SHP77 treated with DMSO at 0.1 percent for 48 hours (cell line): ENCODE measurements around the gene ANLN.
A peak's percentile ranks its signal among the peaks of the same experiment; 100 is the strongest.
"Not testable (repeated sequence)": the region's sequence is repeated elsewhere in the genome, so short reads cannot be mapped to it uniquely, and the experiment has no call there.

ENCODE experiments used
- DNase-seq: peaks from one replicate; lab custom pipeline; 2025; lab: John Stamatoyannopoulos, UW

The ANLN gene

DNA sequence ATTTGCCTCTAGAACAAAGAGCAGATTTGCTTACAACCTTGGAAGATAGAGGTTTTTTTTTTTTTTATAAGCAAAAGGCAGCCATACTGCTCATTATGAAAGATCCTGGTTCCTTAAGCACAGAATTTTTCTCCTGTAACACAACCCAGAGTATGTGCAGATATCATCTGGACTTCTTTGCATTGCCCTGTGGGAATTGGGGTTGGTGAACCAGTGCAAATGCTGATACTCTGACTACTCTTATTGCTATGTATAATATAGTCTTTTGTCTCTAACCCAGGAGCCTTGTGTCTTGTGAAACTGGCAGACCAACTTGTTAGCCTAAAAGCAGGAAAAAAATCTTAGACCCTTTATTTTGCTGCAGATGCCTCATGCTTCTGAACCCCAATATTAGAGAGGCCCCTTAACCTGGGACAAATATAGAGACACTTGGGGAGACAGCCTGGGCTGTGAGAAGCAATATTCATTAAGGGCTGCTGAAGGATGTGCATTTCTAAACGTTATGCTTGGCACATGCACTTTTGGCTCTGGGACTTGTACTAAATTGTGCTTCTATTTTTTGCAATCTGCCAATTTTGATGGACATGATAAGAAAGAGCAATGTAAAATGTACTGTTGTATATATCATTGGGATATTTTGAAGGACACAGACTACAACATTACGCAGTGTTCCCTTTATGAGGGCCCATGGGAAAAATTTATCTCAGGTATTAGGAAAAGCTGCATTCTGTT, 78.9 kb downstream of the ANLN start:
- no peak for DNase-seq

DNA sequence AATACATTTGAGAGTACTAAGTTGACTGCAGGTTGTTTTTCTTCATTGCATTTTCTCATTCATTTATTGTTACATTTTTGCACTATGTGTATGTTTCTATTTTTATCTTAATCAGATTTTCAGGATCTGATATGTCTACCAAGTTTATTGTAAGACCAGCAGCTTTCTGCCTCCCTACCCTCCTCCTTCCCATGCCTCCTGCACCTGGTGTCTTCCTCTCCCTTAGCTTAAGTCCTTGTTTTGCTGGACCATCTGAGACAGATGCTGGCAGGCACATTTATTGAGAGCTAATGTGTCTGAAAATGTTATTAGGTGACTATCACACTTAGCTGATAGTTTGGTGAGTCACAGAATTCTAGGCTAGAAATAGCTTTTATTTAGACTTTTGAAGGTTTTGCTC, 79.6 kb downstream of the ANLN start:
- DNase-seq = no peak

DNA sequence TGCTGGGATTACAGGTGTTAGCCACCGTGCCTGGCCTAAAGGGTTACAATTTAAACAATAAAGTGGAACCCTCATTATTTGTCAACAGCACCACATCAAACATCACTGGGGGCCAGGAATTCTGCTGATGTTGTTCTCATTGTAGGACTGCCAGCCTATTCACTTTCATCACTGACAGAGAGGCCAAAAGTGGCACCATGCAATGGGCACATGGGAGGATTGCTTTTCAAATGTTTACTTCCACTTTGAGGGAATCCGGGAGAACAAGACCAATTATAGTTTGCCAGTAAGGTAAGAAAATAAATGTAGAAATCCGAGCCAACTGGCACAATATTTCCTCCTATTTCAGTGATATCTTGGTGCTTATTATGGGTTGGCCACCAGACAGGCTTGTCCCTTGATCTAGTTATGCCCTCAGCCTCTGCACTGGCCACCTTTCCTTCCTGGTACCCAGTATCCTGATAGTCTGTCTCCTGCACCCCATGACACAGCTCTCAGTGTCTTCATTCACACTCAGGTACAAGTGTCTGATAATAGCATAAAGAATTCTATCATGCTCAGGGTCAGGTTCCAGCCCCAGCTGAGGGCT, 82.6 kb downstream of the ANLN start:
- no peak for DNase-seq

DNA sequence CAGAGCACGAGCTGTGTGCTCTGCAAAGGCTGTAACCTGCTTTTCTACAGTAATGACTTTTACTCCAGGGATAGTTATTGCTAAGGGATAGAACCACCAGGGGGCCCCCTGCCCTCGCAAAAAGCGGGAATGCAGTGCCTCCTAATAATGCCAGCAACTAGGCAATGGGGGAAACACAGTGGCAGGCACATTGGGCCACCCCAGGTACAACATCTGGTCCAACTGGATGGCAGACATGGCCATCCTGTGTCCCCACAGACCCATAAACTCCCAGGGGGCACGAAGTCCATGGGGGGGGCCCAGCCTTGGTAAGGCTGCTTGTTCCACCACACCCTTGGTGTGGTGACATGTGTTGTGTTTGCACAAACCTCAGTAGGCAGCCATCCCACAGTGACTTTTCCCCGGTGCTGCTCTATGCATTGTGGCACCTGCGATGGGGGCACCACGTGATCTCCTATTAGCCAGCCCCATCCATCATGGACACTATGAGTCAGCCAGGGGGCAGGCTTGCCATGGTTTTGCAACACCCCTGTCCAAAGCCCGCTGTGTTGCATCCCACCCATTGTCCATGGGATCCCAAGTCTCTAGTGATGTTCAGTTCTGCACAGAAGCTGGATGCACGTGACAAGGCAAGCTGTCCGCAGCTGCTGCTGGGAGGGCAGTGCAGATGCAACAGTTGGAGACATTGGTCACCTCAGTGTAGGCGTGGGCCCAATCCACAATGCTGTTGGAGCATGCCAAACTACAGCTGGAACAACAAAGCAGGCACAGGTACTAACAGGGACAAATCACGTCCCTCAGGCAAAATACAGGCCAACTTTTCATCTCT, 84.0 kb downstream of the ANLN start:
- peak; percentile 82 for DNase-seq

DNA sequence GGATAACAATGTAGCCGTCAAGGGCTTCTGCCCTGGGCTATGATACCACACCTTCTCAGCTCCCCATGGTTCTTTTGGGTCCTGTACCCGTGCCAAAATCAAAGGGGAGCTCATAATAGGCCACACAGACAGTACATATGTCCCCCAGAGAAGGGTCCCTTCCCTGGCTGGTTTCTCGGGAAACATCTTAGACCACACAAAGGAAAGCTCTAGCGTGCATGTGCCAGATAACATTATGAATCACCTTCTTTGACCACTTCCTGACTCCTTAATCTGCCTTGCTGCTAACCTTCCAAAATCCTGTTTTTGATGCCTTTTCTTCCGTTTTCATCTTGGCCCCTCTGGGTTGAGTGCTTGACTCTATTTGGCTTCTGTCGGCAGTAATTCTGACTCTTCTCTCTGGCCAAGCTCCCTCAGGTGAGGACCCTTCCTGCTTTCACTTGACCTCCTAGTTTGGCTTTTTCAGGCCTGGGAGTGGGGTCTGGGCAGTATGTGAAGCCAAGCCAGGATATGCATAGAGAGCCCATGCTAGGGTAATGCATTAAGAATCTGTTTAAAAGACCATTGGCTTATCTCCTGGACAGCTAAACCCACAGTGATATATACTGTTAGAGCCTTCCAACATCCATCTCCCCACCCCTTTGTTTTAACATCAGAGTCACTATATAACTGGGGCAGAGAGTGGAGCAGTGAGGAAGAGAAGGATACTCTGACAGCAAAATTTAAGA, 84.8 kb downstream of the ANLN start:
- no peak for DNase-seq

DNA sequence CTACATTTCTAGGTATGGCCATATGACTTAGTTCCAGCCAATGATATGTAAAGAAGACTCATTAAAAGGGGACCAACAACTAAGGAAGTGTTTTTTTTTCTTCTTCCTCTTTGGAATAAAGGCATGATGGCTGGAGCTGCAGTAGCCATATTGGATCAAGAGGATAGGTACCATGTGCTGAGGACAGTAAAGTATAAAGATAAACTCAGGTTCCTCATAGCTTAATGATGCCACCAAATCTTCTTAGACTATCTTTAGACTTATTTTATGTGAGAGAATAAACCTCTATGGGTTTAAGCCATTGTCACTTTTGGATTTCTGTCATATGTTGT, 85.3 kb downstream of the ANLN start:
- DNase-seq = no peak

DNA sequence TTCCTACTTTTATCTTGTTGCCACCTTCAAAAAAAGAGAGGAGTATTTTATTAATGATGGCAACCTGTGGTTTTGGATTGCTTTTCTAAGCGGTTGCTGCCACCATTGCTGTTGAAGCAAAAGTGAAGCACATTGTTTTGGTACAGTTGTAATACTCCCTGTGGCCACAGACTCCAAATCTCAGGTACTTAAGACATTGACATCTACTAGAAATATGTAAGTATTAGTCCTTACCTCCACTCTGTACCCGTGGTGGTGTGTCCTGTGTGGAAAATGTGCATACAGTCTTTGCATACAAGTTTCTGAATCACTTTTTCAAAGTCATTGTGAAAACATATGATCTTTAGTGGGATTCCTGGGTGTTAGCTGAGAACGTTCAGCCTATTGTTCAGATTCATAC, 85.7 kb downstream of the ANLN start:
- DNase-seq = no peak

DNA sequence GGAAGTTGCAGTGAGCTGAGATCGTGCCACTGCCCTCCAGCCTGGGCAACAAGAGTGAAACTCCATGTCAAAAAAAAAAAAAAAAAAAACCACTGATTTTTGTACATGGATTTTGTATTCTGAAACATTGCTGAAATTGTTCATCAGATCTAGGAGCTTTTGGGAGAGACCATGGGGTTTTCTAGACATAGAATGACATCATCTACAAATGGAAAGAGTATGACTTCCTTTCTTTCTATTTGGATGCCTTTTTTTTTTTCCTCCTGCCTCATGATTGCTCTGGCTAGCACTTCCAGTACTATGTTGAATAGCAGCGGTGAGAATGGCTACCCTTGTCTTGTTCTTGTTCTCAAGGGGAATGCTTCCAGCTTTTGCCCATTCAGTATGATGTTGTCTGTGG, 89.1 kb downstream of the ANLN start:
- no peak for DNase-seq

DNA sequence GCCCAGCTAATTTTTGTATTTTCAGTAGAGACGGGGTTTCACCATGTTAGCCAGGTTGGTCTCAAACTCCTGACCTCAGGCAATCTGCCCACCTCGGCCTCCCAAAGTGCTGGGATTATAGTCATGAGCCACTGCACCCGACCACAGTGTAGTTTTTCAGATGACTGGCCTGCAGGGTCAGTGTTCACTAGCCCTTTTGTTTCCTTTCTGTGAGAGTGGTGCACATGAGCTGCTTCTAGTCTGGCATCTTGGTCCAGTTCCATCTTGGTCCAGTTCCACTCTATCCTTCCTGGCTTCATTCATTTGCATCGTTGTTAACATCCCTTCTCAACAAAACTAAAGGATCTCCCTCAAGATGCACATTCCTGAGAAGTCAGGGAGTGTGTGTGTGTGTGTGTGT, 94.2 kb downstream of the ANLN start:
- DNase-seq = not testable (repeated sequence)

DNA sequence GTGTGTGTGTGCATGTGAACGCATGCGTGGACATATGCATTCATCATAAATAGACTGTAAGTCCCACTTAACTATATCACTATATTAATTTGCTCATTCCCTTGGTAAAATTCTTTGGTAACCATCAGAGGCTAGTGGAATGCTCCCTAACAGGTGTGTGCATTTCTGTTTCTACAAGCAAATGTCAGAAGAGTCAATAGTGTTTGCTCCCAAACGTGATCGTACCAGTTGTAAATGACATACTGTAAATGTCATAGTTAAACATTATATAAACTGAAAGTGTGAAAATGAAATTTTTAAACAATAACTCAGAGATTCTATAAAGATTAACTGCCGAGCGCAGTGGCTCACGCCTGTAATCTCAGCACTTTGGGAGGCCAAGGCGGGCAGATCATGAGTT, 94.6 kb downstream of the ANLN start:
- DNase-seq = no peak

DNA sequence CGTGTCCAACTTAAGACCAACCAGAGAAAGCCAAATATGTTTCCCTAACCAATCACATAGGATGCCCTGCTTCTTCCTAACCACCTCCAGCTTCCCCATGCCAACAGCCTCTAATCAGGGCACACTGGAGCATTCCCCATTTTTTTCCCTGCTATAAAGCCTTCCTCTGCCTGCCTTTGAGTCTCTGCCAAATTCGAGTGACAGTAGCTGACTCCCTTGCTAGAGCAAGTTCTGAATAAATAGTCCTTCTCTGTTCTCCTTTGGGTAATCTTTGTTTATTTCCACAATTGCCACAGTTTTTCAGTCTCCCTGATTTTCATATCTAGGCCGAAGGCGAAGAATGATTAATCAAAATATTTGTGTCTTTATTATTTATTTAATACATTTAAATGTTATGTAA, 96.7 kb downstream of the ANLN start:
- DNase-seq = no peak

DNA sequence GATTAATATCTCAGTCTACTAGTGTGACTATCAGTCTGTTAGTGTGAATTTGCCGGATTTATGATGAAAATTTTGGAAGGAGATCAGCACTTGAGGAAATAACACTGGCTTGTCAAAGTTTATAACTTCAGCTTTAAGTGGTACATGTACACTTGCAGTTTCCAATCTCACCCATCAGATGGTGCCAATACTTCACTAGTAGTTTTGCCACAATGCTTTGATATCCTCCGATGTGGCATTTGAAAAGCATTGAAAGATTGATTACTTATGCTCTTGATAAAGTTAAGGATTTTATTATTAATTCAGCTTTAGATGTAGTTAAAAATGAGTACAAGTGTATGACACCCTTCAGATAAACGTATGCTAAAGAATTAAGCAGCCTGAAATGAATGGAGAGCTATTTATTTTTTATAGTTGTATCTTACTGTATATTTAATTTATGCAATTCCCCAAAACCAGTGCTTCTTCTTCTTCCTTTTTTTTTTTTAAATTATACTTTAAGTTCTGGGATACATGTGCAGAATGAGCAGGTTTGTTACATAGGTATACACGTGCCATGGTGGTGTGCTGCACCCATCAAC, 98.2 kb downstream of the ANLN start:
- peak; percentile 63 for DNase-seq

DNA sequence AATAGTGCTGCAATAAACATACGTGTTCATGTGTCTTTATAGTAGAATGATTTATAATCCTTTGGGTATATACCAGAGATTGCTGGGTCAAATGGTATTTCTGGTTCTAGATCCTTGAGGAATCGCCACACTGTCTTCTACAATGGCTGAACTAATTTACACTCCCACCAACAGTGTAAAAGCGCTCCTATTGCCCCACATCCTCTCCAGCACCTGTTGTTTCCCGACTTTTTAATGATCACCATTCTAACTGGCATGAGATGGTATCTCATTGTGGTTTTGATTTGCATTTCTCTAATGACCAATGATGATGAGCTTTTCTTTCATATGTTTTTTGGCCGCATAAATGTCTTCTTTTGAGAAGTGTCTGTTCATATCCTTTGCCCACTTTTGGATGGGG, 99.0 kb downstream of the ANLN start:
- DNase-seq = not testable (repeated sequence)

DNA sequence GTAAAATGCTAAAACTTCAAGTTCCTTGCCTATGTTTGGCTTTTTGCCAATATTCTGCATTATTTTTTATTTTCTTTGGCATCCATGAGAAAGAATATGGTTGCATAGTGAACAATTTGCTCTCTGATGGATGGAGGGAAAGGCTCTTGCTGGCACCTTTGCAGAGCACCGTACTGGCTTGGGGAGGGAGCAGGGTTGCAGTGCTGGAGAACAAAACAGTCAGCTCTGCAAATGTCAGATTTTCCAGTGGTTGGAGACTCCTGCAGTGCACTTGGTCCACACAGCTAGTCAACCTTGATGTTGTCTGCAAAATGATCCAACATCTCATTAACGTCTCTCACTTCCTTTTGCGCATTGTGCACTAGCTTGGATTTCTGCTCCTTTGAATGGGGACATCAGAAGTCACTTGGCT, 100.8 kb downstream of the ANLN start:
- DNase-seq = no peak

DNA sequence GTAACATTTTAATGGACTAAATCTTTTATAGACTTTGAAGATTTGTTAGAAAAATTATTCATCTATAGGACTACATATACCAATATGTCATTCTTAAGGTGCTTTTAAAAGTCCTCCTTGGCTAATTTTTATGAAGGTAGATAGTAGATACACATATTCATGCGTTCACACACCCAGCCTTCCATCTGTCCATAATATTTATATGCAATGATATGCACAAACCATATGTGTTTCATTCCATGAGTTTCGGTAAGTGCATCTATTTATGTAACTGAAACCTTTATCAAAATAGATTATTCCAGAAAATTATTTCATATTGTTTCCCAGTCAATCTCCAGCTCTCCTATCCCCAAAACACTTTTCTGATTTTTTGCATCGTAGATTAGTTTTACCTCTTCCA, 101.7 kb downstream of the ANLN start:
- no peak for DNase-seq

DNA sequence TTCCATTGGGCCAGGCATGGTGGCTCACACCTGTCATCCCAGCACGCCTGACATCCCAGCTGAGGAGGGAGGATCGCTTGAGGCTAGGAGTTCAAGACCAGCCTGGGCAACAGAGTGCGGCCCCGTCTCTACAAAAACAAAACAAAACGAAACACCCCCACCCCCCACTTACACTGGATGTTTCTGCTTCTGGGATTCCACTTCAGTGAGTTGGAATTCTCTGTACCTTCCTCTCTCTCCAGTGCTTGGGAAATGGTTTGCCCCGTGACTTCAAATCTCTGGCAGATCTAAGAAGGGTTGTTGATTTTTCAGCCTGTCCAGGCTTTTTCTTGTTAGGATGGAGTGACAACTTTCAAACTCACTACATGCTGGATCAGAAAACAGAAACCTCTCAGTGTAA, 106.9 kb downstream of the ANLN start:
- no peak for DNase-seq

DNA sequence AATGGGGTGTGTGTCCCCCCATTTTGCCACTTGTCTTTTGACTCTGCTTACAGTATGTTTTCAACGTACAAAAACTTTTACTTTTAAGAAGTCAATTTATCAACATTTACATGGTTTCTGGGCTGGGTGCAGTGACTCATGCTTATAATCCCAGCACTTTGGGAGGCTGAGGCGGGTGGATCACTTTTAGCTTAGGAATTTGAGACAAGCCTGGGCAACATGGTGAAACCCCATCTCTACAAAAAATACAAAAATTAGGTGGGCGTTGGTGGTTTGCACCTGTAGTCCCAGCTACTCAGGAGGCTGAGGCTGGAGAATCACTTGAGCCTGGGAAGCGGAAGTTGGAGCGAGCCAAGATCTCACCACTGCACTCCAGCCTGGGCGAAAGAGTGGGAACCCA, 107.5 kb downstream of the ANLN start:
- not testable (repeated sequence) for DNase-seq

DNA sequence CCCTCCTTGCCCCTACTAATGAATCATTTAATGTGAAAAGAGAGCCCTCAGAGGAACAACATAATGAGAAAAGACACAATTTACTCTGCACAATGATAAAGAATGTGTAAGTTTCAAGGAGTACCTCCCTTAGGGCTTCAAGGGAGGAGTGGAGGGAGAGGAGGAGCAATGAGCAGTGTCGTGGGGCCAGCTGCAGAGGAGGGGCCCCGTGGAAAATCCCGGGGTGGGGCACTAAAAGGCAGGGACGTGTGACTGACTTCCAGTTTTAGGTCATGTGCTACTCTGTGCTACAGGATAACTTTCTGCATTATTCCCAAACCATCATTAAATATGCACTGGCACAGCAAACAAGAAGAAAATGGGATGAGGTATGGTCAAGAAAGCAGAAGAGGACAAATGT, 108.1 kb downstream of the ANLN start:
- no peak for DNase-seq
